K562 (cell line): ENCODE results near the gene KCNN4. TPM values are rescaled to one million over a fixed set of nuclear protein-coding genes. Genes with fewer than 3 reads are reported as not detected.

Experiments used
- AFF4 ChIP-seq: sonication (generic); formaldehyde crosslinking; IDR thresholded peaks from 2 replicates; pipeline ENCODE4 v1.8.0; 2023; ENCODE audit warnings: mild to moderate bottlenecking, missing genetic modification reagents
- ARID2 ChIP-seq: fragments of 450-650 bp; IDR thresholded peaks from 2 replicates; pipeline ENCODE4 v1.6.1; 2017; ENCODE audit warnings: antibody characterized with exemption, mild to moderate bottlenecking
- ATF3 ChIP-seq, 2 experiments: fragments of 450-650 bp in 1 of 2; sonication (generic) in 1 of 2; formaldehyde crosslinking in 1 of 2; IDR thresholded peaks in 1 of 2; conservative IDR thresholded peaks in 1 of 2; 2 replicates each; pipeline versions ENCODE4 v1.6.1 to v1.8.1; 2016 to 2023; ENCODE audit warnings: mild to moderate bottlenecking in 2 of 2, moderate library complexity in 2 of 2, inconsistent platforms in 1 of 2, missing genetic modification reagents in 1 of 2
- HDAC2 ChIP-seq: fragments of 450-650 bp; IDR thresholded peaks from 2 replicates; pipeline ENCODE4 v1.6.1; 2016; ENCODE audit warnings: mild to moderate bottlenecking
- MIER1 ChIP-seq: fragments of 450-650 bp; IDR thresholded peaks from 2 replicates; pipeline ENCODE4 v1.6.1; 2016; ENCODE audit warnings: antibody characterized with exemption, mild to moderate bottlenecking, low read depth
- MTA2 ChIP-seq: fragments of 450-650 bp; IDR thresholded peaks from 2 replicates; pipeline ENCODE4 v1.6.1; 2016; ENCODE audit warnings: low read depth
- NR3C1 ChIP-seq: sonication (generic); formaldehyde crosslinking; IDR thresholded peaks from 2 replicates; pipeline ENCODE4 v1.8.1; 2022; ENCODE audit warnings: missing genetic modification reagents
- SMC3 ChIP-seq: conservative IDR thresholded peaks from 2 replicates; pipeline ENCODE4 v1.6.1; 2011; ENCODE audit warnings: low read depth, low read length, improper control_type of control experiment; ENCODE audit not compliant: insufficient read depth
- SREBF2 ChIP-seq: sonication (generic); formaldehyde crosslinking; IDR thresholded peaks from 2 replicates; pipeline ENCODE4 v1.4.0; 2020; ENCODE audit warnings: mild to moderate bottlenecking, missing genetic modification reagents
- TAF1 ChIP-seq: IDR thresholded peaks from 2 replicates; pipeline ENCODE4 v1.6.1; 2011; ENCODE audit warnings: mild to moderate bottlenecking, low read length, moderate library complexity; ENCODE audit not compliant: insufficient read depth, control insufficient read depth, severe bottlenecking; ENCODE audit errors: extremely low read depth
- THRA ChIP-seq: fragments of 450-650 bp; IDR thresholded peaks from 2 replicates; pipeline ENCODE4 v1.6.1; 2017; ENCODE audit warnings: mild to moderate bottlenecking, moderate library complexity
- ZNF609 ChIP-seq: sonication (generic); formaldehyde crosslinking; IDR thresholded peaks from 2 replicates; pipeline ENCODE4 v1.8.1; 2023; ENCODE audit warnings: missing genetic modification reagents, mild to moderate bottlenecking, borderline replicate concordance
- polyA plus RNA-seq, 8 experiments: library from polyadenylated mRNA; depleted of rRNA in 4 of 8; stranded (reverse) in 5 of 8; unstranded in 3 of 8; fragments of >200 nt; fragmentation: Nextera tagmentation in 2 of 8; fragmentation: Illumina TruSeq in 1 of 8; extraction: Ambion mirVana in 2 of 8; extraction: Trizol in 1 of 8; gene quantifications; 2 replicates each; pipeline versions ENCODE4 v1.2.1 to v1.2.3, GENCODE V29; 2011 to 2014; ENCODE audit warnings: inconsistent platforms in 1 of 8, missing spikeins in 1 of 8
- total RNA-seq, 7 experiments: library from RNA; depleted of rRNA in 6 of 7; stranded (reverse); fragments of >200 nt in 6 of 7; fragmentation: Illumina TruSeq in 2 of 7; extraction: Trizol in 2 of 7; gene quantifications; 2 replicates each; pipeline versions ENCODE4 v1.2.1 to v1.2.3, GENCODE V29; 2011 to 2021; ENCODE audit warnings: low replicate concordance in 1 of 7

Gene KCNN4
- total and polyA plus RNA-seq, 9 of the 15 experiments (the other 6 are each of a cell fraction or from before 2014, with no cell fraction given): 0.53 to 37.7 (median 25.9) TPM

- no peak for TF ChIP-seq AFF4 (CRISPR knock-in tag)
- TF ChIP-seq ATF3 (IDR thresholded peaks at IDR 0.05): no peak
- TF ChIP-seq ATF3 (CRISPR knock-in tag; conservative IDR thresholded peaks at IDR 0.05): no peak
- no peak for TF ChIP-seq THRA
- TF ChIP-seq SREBF2 (CRISPR knock-in tag): no peak
- TF ChIP-seq MTA2: no peak
- no peak for TF ChIP-seq MIER1
- TF ChIP-seq ZNF609 (CRISPR knock-in tag): no peak
- no peak for TF ChIP-seq ARID2
- TF ChIP-seq NR3C1: no peak
- TF ChIP-seq SMC3: no peak
- no peak for TF ChIP-seq HDAC2
- no peak for TF ChIP-seq TAF1
Observed at GRCh38 chr19:43798546-43799409, 18.0 kb upstream of the KCNN4 start (continued).
